Measurements from ENCODE around the gene C4BPB. TPM values are rescaled to one million over a fixed set of nuclear protein-coding genes. Genes with fewer than 3 reads are reported as not detected.

C4BPB gene
- total and polyA plus RNA-seq, 7 donors = 0.71 to 33.7 (median 4.1) TPM; not detected in 1

DNA sequence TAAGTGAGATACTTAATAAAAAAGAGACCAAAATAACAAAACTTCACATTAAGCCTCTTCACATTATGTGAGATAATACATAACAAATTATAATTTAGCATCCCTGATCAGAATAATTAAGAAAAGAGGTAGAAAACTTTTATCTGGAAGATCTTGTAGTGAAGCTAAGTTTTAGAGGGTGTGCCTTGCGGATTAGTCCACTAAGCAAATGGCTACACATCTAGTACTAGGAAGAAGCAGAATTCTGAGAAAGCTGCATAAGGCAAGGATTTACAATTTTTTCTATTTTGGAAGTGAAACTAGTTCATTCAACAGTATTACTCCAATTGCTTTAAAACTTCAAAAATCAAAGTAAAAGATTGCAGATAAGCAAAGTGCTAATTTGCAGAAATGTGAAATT is 41.2 kb upstream of the C4BPB start:
- Histone ChIP-seq H3K4me1 (peaks cover 0 to 66% (median 53%) of the 10 kb centered on the region in 4 donors), H3K27ac (no peak overlapping the region), H3K36me3 (peaks cover 7 to 28% (median 9%) of the 10 kb centered on the region in 4 donors), H3K9me3 (no peaks in the 10 kb centered on the region), H3K4me3 (no peak overlapping the region), H3K27me3 (no peaks in the 10 kb centered on the region)
- DNase-seq = no peak
- intact Hi-C loops (cut with DNase I) = no loop called here
- WGBS, 2 donors = 93 to 95% methylated on average over 1 of the region's 1 CpG
- no peak for TF ChIP-seq POLR2AphosphoS5 (IDR thresholded peaks at IDR 0.05)
- TF ChIP-seq, protein P1, sequence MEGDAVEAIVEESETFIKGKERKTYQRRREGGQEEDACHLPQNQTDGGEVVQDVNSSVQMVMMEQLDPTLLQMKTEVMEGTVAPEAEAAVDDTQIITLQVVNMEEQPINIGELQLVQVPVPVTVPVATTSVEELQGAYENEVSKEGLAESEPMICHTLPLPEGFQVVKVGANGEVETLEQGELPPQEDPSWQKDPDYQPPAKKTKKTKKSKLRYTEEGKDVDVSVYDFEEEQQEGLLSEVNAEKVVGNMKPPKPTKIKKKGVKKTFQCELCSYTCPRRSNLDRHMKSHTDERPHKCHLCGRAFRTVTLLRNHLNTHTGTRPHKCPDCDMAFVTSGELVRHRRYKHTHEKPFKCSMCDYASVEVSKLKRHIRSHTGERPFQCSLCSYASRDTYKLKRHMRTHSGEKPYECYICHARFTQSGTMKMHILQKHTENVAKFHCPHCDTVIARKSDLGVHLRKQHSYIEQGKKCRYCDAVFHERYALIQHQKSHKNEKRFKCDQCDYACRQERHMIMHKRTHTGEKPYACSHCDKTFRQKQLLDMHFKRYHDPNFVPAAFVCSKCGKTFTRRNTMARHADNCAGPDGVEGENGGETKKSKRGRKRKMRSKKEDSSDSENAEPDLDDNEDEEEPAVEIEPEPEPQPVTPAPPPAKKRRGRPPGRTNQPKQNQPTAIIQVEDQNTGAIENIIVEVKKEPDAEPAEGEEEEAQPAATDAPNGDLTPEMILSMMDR (IDR thresholded peaks at IDR 0.05) = no peak
- TF ChIP-seq EP300 (IDR thresholded peaks at IDR 0.05) = no peak
- TF ChIP-seq POLR2A (IDR thresholded peaks at IDR 0.05) = no peak

DNA sequence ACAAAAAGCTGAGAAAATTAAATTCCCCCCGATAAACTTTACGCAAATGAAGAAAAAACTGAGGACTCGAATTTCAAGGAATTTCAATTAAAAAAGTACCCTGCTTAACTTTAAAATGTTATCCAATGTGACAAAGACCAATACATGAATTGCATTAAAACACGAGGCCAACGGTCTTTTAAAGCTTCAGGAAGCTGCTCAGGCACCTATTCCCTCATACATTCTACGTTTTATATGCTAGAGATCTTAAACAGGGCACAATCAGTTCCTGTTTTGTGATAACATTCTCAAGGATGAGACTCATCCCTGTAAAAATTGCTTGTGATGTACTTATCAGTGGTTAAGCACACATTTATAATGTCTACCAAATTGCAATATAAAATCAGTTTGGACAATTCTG is 40.6 kb upstream of the C4BPB start:
- Histone ChIP-seq H3K4me3 (no peak overlapping the region), H3K36me3 (peaks cover 7 to 28% (median 9%) of the 10 kb centered on the region in 4 donors), H3K27me3 (no peaks in the 10 kb centered on the region), H3K27ac (no peak overlapping the region), H3K9me3 (no peaks in the 10 kb centered on the region), H3K4me1 (peaks cover 0 to 66% (median 54%) of the 10 kb centered on the region in 4 donors)
- no peak for DNase-seq
- intact Hi-C loops (cut with DNase I) = no loop called here
- TF ChIP-seq POLR2A (IDR thresholded peaks at IDR 0.05) (no peak), EP300 (IDR thresholded peaks at IDR 0.05) (no peak), POLR2AphosphoS5 (IDR thresholded peaks at IDR 0.05) (no peak)
- TF ChIP-seq, protein P1 (IDR thresholded peaks at IDR 0.05) = no peak
- 63 to 79% methylated on average over 6 of the region's 6 CpGs for WGBS, 2 donors

DNA sequence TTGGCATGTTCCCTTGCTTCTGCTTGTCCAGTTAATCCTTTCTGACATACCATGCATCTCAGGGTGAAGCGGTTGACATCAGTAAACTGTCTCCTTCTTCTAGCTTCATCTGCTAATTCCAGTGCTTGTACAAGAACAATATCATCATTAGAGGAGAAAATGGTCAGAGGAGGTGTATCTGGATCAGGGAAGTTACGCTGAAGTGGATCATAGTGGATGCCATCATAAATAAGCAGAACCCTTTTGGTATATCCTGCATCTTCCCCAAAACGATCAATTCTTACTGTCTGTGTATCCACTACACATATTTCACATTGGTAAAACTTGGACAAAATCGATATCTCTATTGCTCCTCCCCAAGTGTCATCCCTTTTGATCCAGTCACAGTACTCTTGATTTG is 39.6 kb upstream of the C4BPB start:
- Histone ChIP-seq H3K27me3 (no peaks in the 10 kb centered on the region), H3K9me3 (no peaks in the 10 kb centered on the region), H3K4me3 (no peak overlapping the region), H3K27ac (peak overlapping the region in 3 of 4 donors; percentile 86 to 95 (median 89)), H3K36me3 (peaks cover 7 to 28% (median 9%) of the 10 kb centered on the region in 4 donors), H3K4me1 (peaks cover 0 to 66% (median 56%) of the 10 kb centered on the region in 4 donors)
- no peak for DNase-seq
- no peak for TF ChIP-seq EP300 (IDR thresholded peaks at IDR 0.05)
- TF ChIP-seq POLR2AphosphoS5 (IDR thresholded peaks at IDR 0.05) = no peak
- no peak for TF ChIP-seq POLR2A (IDR thresholded peaks at IDR 0.05)
- TF ChIP-seq, protein P1 (IDR thresholded peaks at IDR 0.05) = no peak
- WGBS, 2 donors = 72 to 91% methylated on average over 4 of the region's 4 CpGs
- intact Hi-C loops (cut with DNase I) = no loop called here

DNA sequence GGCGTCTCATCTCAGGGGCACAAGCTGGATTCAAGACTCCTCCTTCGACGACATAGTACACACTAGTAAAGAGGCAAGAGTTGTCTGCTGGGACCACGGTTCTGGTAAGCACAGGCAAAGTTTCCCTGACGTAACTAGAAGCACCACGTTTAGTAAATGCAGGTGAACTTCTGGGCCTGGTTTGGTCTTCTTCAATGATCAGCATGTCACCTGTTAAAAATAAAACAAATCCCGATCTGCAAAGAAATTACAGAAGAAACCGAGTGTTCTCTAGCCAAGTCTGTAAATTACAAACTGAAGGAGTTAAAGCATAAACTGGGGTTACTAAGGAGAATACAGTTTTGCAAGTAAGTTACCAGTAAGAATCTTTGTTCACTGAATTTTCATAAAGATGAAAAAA is 39.1 kb upstream of the C4BPB start:
- peaks cover 7 to 28% (median 9%) of the 10 kb centered on the region in 4 donors for H3K36me3 ChIP-seq
- H3K4me3 ChIP-seq = peak overlapping the region; percentile 76 to 92 (median 90)
- intact Hi-C loops (cut with DNase I) = no loop called here
- H3K4me1 ChIP-seq = peaks cover 0 to 66% (median 56%) of the 10 kb centered on the region in 4 donors
- no peaks in the 10 kb centered on the region for H3K27me3 ChIP-seq
- 50 to 63% methylated on average over 8 of the region's 8 CpGs for WGBS, 2 donors
- no peak for DNase-seq
- no peaks in the 10 kb centered on the region for H3K9me3 ChIP-seq
- H3K27ac ChIP-seq = peak overlapping the region; percentile 86 to 95 (median 90)
- TF ChIP-seq, protein P1 (IDR thresholded peaks at IDR 0.05) = no peak
- no peak for TF ChIP-seq EP300 (IDR thresholded peaks at IDR 0.05)
- no peak for TF ChIP-seq POLR2AphosphoS5 (IDR thresholded peaks at IDR 0.05)
- no peak for TF ChIP-seq POLR2A (IDR thresholded peaks at IDR 0.05)

DNA sequence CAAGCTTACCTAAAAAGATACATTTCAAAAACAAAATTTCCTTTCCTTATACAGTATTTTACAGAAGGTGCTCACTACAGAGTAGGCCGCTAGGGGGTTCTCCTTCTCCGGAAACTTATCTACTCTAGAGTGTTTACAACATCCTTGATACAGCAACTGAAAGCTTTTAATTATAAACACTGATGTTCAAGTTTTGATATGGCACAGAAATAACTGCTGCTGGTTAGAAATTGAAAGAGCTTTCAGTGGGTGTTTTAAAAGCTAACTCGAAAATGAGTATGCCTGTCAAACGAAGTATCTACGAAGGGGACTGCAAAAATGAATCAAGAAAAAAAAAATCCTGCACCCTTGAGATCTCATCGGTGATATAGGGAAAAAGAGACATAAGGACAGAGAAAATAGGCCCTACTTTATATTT is 38.7 kb upstream of the C4BPB start:
- intact Hi-C loops (cut with DNase I) = loop anchor here (1.0 to 5.0 kb wide), 4 partner anchors 28 to 907 kb away; partner anchors contain the start of genes CD46 and DYRK3
- Histone ChIP-seq H3K4me3 (peak overlapping the region; percentile 76 to 92 (median 90)), H3K9me3 (no peaks in the 10 kb centered on the region), H3K27me3 (no peaks in the 10 kb centered on the region), H3K36me3 (peaks cover 7 to 28% (median 9%) of the 10 kb centered on the region in 4 donors), H3K27ac (peak overlapping the region; percentile 86 to 95 (median 90)), H3K4me1 (peaks cover 0 to 62% (median 56%) of the 10 kb centered on the region in 4 donors)
- WGBS, 2 donors = 0 to 1% methylated on average over 6 of the region's 6 CpGs
- DNase-seq = no peak
- TF ChIP-seq, protein P1 (IDR thresholded peaks at IDR 0.05) = peak; percentile 38 to 74 (median 68)
- no peak for TF ChIP-seq EP300 (IDR thresholded peaks at IDR 0.05)
